HG02798 (cell line): ENCODE data around the gene EIF3J.
"Not testable (repeated sequence)": the region's sequence is repeated elsewhere in the genome, so short reads cannot be mapped to it uniquely, and the experiment has no call there.

Source experiments
- ATAC-seq: cut with Tn5 transposase; IDR thresholded peaks from one replicate; pipeline ENCODE4 v1.9.1; 2021; ENCODE audit warnings: mild to moderate bottlenecking; ENCODE audit not compliant: unreplicated experiment, poor library complexity

Gene EIF3J

DNA sequence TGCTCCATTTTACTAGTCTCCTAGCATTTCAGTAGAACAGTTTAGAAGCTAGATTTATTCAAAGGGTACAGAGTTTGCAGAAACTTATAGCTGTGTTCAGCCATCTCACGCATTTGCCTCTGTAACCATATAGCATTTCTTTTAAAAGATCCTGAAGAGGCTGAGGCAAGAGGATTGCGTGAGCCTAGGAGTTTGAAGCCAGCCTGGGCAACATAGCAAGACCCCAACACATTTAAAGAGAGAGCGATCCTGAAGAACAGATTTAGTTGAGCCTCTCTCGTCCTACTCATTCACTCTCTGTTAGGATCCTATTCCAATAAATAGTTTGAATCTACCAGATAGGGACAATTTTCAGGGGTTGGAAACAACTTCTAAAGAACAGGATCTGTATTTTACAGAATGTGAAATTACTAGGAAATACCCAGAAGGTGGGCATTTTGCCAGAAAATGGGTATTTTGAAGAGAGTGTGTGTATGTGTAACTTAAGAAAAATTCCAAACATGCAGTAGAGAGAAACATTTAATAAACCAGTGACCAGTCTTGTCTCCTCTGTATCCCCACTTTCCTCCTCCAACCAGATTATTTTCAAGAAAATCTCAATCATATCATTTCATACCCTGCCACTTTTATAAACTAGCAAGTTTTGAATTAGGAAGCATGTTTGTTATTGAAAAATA is 4.5 kb downstream of the EIF3J start:
- no peak for ATAC-seq

DNA sequence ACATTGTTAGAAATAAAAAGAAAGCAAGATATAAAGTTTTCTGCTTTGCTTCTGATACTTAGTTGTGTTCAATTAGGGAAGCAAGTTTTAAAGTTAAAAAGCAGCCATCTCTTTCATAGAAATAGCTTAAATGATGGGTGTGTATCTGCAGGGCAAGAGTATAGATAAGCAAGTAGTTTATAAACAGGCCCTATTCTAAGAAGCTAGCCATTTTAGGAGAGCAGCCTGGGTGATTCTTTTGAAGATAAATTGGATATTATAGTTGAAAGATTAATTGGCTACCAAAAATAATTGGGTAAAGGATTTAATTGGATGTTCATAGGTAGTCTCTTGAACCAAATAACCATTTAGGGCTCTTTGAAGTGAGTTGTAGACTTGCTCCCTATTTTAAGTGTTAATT is 5.6 kb downstream of the EIF3J start:
- no peak for ATAC-seq

DNA sequence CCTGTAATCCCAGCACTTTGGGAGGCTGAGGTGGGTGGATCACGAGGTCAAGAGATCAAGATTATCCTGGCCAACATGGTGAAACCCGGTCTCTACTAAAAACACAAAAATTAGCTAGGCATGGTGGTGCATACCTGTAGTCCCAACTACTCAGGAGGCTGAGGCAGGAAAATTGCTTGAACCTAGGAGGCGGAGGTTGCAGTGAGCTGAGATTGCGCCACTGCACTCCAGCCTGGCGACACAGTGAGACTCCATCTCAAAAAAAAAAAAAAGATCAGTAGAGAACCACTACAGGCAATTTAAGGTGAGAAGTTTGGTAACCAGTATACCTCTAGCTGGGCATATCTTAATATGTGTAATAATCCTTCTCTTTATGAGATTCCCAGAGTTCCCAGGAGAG is 7.8 kb downstream of the EIF3J start:
- ATAC-seq = not testable (repeated sequence)

DNA sequence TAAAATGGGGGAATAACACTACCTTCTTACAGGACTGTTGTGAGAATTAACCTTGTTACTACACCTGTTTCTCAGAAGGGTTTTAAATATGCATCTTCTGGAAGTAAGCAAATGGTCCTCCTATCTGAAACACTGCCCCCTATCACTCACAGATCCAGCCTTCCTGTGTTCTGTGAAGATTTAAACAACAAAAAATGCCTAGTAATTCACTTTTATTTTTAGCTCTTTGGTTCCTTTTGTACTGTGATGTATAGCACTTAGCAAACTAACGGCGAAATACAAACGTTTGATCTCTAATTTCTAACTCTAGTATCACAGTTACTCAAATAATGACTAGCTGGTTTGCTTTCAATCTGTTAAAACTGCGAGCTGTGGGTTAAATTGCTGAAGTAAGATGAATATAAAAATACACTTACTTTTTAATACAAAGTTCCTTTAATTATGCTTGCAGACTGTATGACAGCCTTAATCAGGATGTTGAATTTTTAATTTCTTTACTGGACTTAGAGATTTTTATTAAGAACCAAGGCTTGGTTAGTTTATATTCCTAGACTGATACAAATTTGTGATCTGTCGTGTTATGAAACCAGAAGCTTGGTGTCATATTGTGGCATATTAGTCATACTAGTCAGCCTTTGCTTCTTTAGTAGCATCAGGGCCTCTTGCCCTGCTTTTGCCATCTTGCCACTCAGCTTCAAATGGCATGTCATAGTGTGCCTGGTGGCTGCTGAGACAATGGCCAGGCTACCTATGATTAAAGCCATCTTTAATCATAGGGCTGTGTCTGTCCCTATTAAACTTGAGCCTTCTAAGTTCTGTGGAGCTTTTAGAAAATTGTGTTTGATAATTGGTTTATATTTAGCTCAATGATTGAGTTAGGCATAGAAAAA is 9.2 kb downstream of the EIF3J start:
- ATAC-seq = peak; percentile 57

DNA sequence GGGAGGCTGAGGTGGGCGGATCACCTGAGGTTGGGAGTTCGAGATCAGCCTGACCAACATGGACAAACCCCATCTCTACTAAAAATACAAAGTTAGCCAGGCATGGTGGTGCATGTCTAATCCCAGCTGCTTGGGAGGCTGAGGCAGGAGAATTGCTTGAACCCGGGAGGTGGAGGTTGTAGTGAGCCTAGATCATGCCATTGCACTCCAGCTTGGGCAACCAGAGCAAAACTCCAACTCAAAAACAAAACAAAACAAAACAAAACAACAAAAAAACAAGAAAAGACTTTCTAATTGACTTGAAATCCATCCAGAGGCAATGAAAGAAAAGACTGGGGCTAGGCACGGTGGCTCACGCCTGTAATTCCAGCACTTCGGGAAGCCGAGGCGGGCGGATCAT is 12.2 kb downstream of the EIF3J start:
- ATAC-seq = not testable (repeated sequence)

DNA sequence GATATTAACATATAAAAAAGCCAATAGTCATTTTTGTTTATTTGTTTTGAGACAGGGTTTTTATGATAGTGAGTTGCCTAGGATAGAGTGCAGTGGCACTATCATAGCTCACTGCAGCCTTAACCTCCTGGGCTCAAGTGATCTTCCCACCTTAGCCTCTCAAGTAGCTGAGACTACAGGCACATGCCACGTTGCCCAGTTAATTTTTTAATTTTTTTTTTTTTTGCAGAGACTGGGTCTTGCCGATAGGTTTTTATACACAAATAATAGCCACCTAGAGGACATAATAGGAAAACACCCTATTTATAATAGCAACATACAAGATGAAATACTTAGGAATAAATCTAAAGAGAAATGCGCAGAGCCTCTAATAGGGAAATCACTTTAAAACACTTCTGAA is 13.3 kb downstream of the EIF3J start:
- no peak for ATAC-seq

DNA sequence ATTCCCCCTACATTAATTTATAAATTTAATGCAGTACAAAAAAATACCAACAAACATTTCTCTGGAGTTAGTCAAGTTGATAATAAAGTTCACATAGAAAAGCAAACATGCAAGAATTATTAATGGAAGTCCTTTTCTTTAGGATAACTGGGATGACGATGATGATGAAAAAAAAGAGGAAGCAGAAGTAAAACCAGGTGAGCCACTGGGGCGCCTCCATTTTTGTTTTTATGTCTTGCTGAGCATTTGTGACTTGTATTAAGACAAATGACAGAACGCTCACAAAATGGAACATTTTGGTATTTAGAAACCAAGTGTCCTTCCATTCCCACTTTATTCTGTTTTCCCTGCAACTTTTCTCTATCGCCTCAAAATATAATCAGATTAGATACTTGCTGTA is 13.8 kb downstream of the EIF3J start:
- no peak for ATAC-seq

DNA sequence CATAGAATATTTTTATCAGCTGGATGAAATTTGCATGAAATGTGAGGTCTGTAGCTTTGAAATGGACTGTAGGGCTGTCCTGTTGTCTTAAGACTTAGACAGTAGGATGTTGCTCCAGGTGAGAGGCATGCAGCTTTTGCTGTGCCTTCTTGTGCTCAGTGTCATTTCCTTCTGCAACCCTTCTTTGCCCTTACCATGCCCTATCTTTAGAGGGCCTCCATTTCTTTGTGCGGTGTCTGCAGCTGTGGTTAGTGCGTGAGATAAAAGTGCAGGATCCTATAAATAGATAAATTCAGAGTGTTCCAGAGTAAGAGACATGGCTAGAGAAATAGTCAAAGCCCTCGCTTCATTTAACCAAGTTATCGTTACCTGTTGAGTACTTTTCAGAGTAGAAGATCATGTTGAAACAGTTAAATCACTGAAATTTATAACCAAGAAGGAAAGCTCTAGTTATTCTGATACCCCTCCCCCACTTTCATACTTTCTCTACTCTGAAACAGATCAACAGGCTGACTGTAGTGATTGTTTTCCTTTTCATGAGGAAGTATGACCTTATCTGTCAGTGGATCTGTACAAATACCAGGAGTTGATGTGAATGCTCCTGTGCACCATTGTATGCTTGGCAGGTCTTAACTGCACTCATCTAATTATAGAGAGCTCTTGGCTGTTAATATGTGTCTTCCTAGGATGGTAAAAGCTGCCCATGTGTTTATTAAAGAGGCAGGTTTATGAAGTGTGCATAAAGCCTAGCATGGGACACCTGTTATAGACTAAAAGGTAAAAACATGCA is 18.2 kb downstream of the EIF3J start:
- ATAC-seq = no peak

DNA sequence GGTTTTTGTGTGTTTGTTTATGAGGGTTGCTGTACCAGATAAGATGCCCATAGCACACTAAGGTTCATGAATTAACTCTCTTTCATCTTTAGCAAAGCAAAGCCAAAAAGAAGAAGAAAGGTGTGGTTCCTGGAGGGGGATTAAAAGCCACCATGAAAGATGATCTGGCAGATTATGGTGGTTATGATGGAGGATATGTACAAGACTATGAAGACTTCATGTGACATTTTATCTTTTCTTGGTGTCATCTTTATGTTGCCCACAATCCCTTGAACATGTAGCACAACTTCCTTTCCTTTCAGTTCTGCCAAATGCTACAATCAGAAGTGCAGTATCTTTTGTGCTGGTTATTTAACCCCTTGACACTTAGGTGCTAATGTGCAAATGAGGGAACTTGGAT is 24.0 kb downstream of the EIF3J start:
- ATAC-seq = not testable (repeated sequence)

DNA sequence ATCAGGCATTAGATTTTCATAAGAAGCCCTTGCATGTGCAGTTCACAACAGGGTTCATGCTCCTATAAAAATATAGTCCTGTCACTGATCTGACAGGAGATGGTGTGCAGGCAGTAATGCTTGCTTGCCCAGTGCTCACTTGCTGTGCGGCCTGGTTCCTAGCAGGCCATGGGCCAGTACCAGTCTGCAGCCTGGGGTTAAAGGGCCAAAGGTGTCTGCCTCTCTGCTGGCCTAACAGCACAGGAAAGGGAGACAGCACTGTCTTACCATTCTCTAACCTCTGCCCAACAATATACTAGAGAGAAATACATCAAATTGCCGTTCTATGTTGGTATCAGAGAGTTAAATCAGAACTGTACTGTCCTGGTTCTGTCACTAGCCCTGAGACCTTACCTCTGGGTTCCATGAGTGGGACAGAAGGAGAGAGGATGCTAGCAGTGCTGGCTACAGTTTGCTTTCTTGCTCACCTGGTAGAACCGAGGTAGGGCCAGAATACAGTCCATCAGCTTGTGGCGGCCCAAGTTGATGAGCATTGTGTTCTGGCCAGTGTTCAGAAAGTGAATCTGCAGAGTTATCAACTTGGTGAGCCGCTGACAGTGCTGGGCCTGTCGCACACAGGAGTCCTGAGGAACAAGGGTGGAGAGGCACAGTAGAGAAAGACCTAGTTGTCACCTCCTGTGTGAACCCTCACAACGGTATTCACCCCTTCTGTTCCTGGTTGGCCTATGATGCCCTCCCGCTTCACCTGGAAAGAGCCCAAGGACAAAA is 28.6 kb downstream of the EIF3J start:
- no peak for ATAC-seq

DNA sequence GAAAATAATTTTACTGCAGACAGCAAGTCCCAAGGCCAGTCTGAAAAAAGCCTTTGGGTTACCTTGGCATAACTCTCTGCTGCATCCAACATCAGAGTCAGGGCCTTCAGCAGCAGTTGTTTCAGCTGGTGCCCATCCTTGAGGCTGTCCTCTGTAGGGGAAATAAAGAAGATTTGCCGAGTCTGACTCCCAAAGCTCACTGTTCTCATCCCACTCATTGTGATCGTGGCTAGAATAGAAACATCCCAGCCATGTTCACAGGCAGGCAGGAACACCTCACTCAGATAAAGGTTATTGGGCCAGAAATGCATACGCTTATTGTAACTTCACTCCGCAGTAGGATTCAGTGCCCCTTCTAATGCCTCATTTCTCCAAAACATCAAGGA is 29.2 kb downstream of the EIF3J start:
- ATAC-seq = no peak

DNA sequence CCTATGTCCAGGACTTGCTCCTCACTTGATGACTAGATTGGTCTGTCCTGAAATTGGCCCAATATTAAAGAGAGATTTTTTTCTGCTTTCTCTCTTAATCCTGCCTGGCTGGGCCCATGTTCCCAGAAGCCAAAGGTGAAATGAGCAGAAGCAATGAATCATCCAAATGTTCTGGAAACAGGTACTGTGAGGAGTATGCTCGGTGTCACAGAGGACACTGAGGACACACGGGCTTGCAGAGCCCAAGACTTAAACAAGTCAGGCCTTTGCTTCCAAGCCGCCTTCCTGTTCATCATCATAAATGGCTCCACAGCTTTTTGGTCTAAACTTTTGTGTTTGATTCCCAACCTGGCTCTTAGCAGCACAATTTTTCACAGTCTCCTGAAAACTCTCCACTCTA is 31.4 kb downstream of the EIF3J start:
- no peak for ATAC-seq

DNA sequence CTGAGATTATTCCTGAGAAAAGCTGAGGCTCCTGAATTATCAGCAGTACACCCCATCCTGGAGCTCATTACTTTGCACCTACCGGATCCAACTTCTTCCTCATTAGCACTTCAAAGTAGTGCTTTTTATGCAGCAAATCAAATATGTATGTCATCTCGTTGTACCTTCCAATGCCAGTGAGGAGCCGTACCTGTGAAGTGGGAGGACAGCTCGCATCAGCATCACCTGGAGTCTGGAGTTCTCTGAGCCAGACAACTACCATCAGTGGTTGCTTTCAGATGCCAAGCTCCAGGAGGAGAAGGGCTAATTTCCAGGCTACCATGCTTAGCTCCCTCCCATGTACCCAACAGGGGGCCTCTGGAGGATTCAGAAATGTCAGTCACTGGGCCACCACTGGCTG is 32.4 kb downstream of the EIF3J start:
- no peak for ATAC-seq

DNA sequence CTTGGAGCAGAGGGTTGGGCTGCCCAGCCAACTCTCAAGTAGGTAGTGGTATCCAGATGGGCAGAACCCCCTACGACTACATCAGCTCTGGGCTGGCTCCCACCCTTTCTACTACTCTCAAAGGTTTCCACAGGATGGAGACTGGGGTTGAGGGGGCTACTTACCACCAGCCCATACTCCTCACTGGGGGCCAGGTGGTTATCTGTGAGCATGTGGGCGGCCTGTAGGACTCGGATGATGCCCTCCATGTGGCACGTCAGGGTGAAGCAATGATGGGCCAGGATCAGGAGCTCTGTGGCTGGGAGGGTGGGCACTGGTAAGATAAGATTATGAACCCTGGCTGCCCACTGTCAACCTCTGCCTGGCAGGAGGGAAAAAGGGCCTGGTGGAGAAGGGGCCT is 33.4 kb downstream of the EIF3J start:
- ATAC-seq = no peak

DNA sequence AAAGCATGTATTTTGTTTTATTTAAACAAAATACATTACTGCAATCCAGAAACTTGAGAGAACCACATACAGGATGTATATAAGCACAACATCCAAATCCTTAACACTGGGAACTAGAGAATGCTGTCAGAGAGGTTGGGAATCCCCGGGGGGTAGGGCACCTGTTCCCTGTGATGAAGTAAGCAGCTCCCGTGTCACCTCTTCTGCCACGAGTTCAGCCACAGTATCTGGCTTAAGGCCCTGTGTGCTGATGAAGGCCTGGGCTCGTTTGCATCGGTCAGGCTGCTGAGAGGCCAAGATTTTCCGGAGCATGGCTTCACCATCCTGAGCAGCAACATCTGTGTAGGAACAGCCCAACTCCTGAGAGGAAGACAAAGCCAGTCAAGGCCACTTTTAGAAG is 36.4 kb downstream of the EIF3J start:
- no peak for ATAC-seq

DNA sequence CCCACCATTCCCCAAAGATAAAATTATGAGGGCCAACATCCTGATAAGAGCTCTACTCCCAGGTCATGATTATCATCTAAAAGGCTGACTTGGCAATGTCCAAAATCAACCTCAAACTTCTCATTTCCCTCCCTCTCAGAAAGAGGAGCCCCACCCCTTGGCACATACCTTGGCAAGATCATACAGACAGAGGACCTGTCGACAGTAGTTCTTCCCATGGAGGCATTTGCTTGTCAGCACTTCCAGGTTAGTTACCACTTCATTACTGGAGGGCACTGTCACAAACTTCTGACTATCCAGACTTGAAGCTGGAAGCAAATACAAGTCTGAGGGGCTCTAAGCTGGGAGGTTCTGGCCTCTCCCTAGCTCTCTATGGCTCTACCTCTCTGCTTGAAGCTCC is 37.8 kb downstream of the EIF3J start:
- no peak for ATAC-seq

DNA sequence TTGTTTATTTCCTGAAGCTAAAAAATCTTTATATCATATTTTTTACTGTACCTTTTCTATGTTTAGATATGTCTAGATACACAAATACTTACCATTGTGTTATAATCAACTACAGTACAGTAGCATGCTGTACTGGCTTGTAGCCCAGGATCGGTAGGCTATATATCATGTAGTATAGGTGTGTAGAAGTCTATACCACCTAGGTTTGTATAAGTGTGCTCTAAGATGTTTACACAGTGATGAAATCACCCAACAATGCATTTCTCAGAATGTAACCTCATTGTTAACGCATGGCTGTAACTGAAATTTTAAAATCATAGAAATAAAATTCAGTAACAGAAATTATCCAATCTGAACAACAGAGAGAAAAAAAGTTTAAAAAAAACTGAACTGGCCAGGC is 43.2 kb downstream of the EIF3J start:
- no peak for ATAC-seq

DNA sequence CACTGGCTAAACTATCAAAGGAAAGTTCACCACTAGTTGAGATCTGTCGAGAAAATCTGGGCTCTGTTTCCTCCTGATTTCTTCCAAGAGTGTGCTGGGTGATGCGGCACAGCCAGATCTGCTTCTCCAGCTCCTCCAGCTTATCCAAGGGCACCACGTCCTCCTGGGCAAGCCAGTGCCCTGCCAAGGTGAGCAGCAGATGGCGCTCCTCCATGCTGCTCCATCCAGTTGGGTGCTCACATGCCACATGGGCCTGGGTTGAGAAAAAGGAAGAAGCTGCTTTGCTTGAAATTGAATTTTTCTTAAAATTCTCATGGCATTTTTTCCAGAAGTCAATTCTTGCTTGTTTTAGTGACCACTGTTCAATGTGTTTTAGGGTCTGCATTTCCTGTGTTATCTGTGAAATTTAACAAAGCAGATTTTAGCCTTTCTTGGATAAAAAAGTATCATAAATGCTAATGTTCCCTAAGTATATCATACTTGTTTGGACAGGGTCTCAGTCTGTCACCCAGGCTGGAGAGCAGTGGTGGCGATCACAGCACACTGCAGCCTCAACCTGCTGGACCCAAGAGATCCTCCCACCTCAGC is 47.3 kb downstream of the EIF3J start:
- ATAC-seq = no peak

DNA sequence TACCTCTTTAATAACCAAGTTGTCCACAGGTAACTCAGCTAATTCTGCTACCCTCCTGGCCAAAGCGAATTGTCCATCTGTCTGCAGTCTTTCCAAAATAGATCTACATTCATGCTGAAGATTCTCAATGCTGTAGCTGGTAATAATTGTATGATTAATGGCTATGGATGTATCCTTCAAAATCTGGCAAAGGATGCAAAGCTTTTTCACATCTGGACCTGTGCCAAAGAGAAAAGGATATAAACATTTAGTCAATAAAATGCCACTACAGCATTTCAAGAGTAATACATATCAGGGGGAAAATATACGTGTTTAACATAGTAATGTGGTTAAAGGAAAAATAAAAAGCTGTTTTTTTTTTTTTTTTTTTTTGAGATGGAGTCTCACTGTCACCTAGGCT is 48.7 kb downstream of the EIF3J start:
- ATAC-seq = no peak

DNA sequence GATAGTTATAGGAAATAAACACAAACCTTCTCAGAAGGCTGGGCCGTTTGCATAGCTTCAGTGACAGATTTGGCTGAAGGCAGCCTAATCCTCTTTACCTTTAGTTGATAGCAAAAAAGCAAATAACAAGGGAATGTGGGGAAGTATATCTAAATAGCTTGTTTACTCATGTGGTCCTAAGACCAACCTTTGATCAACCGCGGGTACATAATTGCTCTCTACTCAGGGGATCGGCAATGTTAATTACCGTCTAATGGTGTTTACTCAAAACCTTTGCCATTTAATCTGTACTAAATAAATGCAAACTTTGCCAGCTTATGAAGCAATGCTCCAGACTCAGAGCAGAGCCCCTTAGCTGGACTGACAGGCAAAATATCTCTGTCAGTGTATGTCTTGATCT is 51.6 kb downstream of the EIF3J start:
- no peak for ATAC-seq
